ENCODE data around the gene HPSE2. TPM values are rescaled to one million over a fixed set of nuclear protein-coding genes. Genes with fewer than 3 reads are reported as not detected.

Gene HPSE2
- total RNA-seq, 1 experiment from 2014 or later, result 0.05 TPM

DNA sequence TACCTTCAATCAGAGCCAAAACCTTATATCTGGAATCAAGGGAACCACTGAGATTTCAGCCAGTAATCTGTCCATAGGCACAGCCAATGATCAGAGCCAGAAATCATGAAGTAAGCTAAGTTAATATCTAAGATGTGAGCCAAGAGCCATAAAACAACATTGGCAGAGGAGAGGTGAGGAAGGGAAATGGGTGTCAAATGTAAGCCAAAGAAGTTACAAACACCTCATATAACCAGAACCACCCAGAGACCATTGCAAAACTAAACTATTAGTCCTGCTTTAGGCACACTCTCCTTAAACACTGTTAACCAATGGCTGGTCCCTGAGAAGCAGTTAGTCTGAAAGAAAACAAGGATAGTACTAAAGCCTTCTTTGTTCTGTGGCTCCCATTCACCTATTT is 173.1 kb downstream of the HPSE2 start:
- Histone ChIP-seq H3K4me1 (ENCODE audit: control insufficient read depth in 1 of 2, insufficient read depth in 2 of 2, low read length in 2 of 2) (no peaks in the 10 kb centered on the region), H3K9me2 (ENCODE audit: insufficient read depth) (no peaks in the 10 kb centered on the region), H2AFZ (ENCODE audit: low read depth, low read length, poor library complexity, severe bottlenecking) (no peak overlapping the region), H4K20me1 (ENCODE audit: insufficient read depth) (no peaks in the 10 kb centered on the region), H3K27ac (ENCODE audit: low read depth, low read length) (no peak overlapping the region), H3K79me2 (ENCODE audit: insufficient read depth, low read length) (no peaks in the 10 kb centered on the region), H3K9me3 (ENCODE audit: control insufficient read depth in 1 of 2, insufficient read depth in 1 of 2, low read depth in 1 of 2, low read length in 2 of 2) (no peaks in the 10 kb centered on the region), H3K4me3 (replicated peaks in 1 of 2; ENCODE audit: low read depth in 1 of 2, low read length in 2 of 2) (no peak overlapping the region), H3K27me3 (ENCODE audit: insufficient read depth, low read length) (peaks cover 20% of the 10 kb centered on the region), H3K36me3 (ENCODE audit: control insufficient read depth in 1 of 2, insufficient read depth in 2 of 2, low read length in 2 of 2) (no peaks in the 10 kb centered on the region), H3K4me2 (ENCODE audit: low read length) (no peak overlapping the region), H3K9ac (ENCODE audit: low read length) (no peak overlapping the region)
- TF ChIP-seq, protein P1, sequence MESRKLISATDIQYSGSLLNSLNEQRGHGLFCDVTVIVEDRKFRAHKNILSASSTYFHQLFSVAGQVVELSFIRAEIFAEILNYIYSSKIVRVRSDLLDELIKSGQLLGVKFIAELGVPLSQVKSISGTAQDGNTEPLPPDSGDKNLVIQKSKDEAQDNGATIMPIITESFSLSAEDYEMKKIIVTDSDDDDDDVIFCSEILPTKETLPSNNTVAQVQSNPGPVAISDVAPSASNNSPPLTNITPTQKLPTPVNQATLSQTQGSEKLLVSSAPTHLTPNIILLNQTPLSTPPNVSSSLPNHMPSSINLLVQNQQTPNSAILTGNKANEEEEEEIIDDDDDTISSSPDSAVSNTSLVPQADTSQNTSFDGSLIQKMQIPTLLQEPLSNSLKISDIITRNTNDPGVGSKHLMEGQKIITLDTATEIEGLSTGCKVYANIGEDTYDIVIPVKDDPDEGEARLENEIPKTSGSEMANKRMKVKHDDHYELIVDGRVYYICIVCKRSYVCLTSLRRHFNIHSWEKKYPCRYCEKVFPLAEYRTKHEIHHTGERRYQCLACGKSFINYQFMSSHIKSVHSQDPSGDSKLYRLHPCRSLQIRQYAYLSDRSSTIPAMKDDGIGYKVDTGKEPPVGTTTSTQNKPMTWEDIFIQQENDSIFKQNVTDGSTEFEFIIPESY (IDR thresholded peaks at IDR 0.05; ENCODE audit: extremely low read depth, insufficient replicate concordance, low read length), result no peak
- TF ChIP-seq JUND (IDR thresholded peaks at IDR 0.05) (no peak), MAX (IDR thresholded peaks at IDR 0.05) (no peak), ELF1 (IDR thresholded peaks at IDR 0.05; ENCODE audit: borderline replicate concordance, low read depth) (no peak), SRF (IDR thresholded peaks at IDR 0.05; ENCODE audit: low read depth) (no peak), SP1 (IDR thresholded peaks at IDR 0.05; ENCODE audit: low read depth) (no peak), TCF7L2 (IDR thresholded peaks at IDR 0.05; ENCODE audit: borderline replicate concordance, extremely low read depth, insufficient read depth, insufficient read length) (no peak), EGR1 (IDR thresholded peaks at IDR 0.05; ENCODE audit: low read depth) (no peak), CBX3 (IDR thresholded peaks at IDR 0.05; ENCODE audit: low read depth) (no peak), POLR2A (IDR thresholded peaks at IDR 0.05; ENCODE audit: borderline replicate concordance, extremely low read depth, insufficient read depth, insufficient read length) (no peak), ZNF274 (IDR thresholded peaks at IDR 0.05; ENCODE audit: low read depth, low read length) (no peak), RAD21 (IDR thresholded peaks at IDR 0.05; ENCODE audit: low read depth) (no peak), REST (IDR thresholded peaks at IDR 0.05; ENCODE audit: low read depth) (no peak), EZH2 (IDR thresholded peaks at IDR 0.05) (no peak), SIN3A (IDR thresholded peaks at IDR 0.05; ENCODE audit: low read depth) (no peak), CEBPB (IDR thresholded peaks at IDR 0.05; ENCODE audit: low read depth) (no peak), FOSL1 (IDR thresholded peaks at IDR 0.05; ENCODE audit: low read depth) (no peak), EZH2phosphoT487 (IDR thresholded peaks at IDR 0.05; ENCODE audit: borderline replicate concordance) (no peak)
- TF ChIP-seq, protein P2, sequence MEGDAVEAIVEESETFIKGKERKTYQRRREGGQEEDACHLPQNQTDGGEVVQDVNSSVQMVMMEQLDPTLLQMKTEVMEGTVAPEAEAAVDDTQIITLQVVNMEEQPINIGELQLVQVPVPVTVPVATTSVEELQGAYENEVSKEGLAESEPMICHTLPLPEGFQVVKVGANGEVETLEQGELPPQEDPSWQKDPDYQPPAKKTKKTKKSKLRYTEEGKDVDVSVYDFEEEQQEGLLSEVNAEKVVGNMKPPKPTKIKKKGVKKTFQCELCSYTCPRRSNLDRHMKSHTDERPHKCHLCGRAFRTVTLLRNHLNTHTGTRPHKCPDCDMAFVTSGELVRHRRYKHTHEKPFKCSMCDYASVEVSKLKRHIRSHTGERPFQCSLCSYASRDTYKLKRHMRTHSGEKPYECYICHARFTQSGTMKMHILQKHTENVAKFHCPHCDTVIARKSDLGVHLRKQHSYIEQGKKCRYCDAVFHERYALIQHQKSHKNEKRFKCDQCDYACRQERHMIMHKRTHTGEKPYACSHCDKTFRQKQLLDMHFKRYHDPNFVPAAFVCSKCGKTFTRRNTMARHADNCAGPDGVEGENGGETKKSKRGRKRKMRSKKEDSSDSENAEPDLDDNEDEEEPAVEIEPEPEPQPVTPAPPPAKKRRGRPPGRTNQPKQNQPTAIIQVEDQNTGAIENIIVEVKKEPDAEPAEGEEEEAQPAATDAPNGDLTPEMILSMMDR (IDR thresholded peaks at IDR 0.05 in 2 of 3, conservative IDR thresholded peaks at IDR 0.05 in 1 of 3; ENCODE audit: borderline replicate concordance in 1 of 3, insufficient read depth in 1 of 3, low read depth in 2 of 3, low read length in 2 of 3), result no peak
- TF ChIP-seq, protein P3, sequence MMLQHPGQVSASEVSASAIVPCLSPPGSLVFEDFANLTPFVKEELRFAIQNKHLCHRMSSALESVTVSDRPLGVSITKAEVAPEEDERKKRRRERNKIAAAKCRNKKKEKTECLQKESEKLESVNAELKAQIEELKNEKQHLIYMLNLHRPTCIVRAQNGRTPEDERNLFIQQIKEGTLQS (IDR thresholded peaks at IDR 0.05), result no peak
- RAD21 ChIA-PET (ENCODE audit: low non-redundant PET in 1 of 2, low total read pairs in 2 of 2, uncharacterized antibody in 2 of 2, unreplicated experiment in 2 of 2), result no interaction called here
- intact Hi-C loops (cut with micrococcal nuclease), result no loop called here
- no peak for ATAC-seq
- no TSS peak for BruUV-seq (replicated peaks)
- CTCF ChIA-PET, result no interaction called here
- POLR2A ChIA-PET, result no interaction called here
- no peak for DNase-seq (ENCODE audit: low read depth, low spot score)

All from HCT116 (cell line).